Measurements from ENCODE around the gene MYO1D.
"Not testable (repeated sequence)": the region's sequence is repeated elsewhere in the genome, so short reads cannot be mapped to it uniquely, and the experiment has no call there.

The MYO1D gene

GRCh38 chr17:32876417-32877163, at the start of gene MYO1D:
Gene MYO1D, minus strand, starts transcription at chr17:32877124. Its CDS starts 252 bp downstream, at chr17:32876872.
- DNase-seq, result peak; percentile 69

DNA sequence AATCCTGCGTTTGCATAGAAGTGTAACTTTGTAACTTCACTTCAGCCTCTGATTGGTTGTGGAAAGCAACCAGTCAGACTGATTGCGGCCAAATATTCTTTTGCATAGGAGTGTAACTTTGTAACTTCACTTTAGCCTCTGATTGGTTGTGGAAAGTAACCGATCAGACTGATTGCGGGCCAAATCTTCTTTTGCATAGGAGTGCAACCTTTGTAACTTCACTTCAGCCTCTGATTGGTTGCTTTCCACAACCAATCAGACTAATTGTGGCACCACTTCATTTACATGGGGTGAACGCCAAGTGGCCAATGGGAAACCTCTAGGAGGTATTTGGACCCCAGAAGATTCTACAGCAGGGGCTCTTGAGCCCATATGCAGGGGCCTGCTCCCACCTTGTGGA, 49.3 kb upstream of the MYO1D start:
- no peak for DNase-seq

DNA sequence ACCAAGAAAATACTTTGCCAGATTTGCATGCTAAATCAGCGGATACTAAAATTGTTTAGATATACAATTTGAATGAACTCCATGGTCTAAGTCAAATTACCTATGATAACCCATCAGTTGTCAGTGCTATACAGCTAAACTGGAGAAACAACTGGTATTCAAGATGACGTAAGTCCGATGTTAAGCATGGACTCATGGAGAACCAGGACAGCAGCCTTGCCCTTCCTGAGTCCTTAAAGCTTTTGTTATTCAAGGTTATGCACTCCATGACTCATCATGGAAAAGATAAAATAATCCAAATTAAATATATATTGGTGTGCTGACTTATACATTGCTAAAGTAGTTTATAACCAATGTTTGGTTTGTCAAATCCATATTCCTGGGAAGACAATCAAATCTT, 47.0 kb upstream of the MYO1D start:
- not testable (repeated sequence) for DNase-seq

DNA sequence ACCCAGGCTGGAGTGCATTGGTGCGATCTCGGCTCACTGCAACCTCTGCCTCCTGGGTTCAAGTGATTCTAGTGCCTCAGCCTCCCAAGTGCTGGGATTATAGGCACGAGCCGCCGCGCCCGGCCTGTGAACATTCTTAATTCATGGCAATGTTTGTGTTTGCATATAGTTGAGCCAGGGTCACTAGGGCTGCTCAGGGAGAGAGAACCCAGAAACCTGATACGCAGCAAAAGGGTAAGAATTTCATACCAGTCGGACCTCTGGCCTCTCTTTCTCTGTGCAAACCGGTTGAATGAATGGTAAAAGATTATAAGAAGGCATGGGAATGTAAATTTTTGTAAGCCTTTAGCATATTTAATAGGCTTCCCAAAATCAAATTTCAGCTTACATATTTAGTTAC, 44.1 kb upstream of the MYO1D start:
- no peak for DNase-seq

DNA sequence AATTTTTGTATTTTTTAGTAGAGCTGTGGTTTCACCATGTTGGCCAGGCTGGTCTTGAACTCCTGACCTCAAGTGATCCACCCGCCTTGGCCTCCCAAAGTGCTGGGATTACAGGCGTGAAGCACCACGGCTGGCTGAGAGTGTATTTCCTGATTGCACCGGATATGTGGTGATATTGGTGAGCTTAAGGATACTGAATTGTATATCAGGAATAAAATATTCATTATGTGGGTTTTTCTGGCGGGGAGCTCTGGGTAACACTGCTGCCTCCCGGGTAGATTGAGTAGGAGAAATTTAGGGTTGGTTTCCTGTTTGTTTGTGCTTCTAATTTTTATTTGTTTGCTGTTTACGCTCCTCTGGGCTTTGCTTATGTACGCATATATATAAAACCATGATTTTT, 43.4 kb upstream of the MYO1D start:
- no peak for DNase-seq

DNA sequence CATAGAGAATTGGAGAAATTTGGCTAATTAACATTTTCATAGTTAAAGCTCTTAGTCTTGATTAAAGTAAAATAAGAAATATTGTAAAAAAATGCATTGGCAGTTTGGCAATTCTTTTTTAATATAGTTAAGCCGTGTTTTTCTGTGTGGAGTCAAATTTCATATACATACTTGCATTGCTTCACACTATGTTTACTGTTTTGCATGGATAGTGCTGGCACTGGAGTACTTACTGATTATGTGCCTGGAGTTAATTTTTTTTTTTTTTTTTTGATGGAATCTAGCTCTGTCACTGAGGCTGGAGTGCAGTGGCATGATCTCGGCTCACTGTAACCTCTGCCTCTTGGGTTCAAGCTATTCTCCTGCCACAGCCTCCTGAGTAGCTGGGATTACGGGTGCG, 43.0 kb upstream of the MYO1D start:
- not testable (repeated sequence) for DNase-seq

- DNase-seq, result no peak
Measured at GRCh38 chr17:32917842-32918241, 40.9 kb upstream of the MYO1D start.

- no peak for DNase-seq
Measured at GRCh38 chr17:32917081-32917480, 40.2 kb upstream of the MYO1D start.

DNA sequence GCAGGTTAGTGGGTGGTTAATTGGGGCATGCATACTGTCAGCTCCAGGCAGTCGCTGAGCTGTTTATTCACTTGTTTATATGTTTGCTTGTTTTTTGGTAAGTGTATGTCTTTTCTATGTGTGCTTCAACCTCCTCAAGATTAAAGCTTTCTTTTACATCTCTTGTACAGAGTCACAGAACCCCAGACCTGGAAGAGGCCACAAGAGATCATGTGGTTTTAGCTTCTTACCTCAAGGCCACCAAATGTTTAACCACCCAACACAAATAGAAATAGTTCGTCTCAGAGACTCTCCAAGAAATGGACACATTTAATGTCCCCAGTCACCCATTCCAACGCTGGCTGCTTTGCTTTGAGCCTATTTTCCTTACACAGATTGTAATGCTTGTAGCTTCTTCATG, 39.2 kb upstream of the MYO1D start:
- no peak for DNase-seq

GRCh38 chr17:32915245-32915644, 38.3 kb upstream of the MYO1D start:
- no peak for DNase-seq

DNA sequence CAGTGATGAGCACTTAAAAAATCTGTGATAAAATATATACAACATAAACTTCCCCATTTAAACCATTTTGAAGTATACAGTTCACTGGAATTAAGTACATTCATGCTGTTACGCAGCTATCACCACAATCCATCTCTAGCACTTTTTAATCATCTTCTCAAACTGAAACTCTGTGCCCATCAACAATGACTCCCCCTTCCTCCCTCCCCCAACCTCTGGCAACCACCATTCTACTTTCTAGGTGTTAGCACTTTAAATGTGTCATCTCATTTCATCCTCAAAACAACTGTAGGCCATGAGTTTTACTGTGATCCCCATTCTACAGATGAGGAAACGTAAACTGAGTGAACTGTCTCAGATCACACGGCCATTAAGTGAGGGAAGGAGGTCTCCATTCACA, 37.3 kb upstream of the MYO1D start:
- DNase-seq, result no peak

- no peak for DNase-seq
Measured at GRCh38 chr17:32913593-32913992, 36.7 kb upstream of the MYO1D start.

DNA sequence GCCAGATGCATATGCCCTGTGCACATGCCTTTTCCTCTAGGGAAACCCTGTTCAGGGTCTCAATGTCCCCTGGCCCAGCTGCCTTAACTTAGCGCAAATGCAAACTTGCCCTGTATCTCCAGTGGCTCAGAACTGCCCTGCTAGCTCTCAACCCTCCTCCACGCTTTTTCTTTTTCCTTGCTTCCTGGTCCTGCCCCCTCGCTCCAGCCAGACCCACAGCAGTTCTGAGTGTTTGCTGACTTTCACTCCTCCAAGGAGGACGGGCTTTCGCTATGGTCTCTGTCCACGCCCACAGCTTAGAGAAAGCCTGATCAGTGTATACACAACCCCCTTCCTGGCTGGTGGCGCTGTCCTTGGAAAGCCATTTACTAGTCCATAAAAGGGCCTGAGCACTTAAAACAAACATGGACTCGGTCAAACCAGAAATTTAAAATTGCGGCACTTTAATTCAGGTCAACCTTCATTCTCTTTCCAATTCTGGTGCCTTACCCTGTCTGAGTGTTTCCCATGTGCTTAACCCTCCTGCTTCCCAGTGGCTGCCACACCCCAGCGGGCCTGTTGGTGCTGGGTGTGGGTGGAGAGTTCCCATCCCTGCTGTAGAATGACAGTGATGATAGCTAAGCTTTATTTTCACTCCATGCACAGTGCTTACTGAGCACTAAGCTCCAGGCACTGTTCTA, 35.4 kb upstream of the MYO1D start:
- peak; percentile 62 for DNase-seq

GRCh38 chr17:32910769-32911168, 33.8 kb upstream of the MYO1D start:
- DNase-seq, result no peak

DNA sequence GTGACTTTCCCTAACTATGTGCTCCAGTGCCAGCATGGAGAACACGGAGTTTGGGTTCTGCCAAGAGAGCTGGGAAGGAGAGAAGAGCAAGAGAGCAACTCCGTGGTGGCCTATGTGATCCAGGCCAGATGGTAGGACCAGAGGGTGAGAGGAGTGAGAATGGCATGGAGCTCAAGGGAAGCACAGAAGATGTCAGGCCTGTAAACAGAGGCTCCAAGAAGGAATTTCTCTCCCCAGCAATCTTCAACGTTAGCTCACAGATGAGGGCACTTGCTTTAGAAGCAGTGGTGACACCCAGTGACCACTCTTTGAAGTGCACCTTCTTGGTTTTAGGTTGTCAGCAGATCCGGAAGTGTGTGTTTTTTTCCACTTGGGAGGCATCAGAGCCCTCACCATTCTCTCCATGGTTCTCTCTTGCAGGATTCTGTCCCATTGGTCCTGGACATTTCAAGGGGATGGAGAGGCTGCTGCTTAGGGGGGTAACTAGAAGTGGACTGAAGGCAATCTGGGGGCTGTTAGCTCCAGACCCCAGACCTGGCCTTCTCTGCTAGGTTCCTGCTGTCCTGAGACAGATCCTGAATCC, 33.0 kb upstream of the MYO1D start:
- peak; percentile 68 for DNase-seq

DNA sequence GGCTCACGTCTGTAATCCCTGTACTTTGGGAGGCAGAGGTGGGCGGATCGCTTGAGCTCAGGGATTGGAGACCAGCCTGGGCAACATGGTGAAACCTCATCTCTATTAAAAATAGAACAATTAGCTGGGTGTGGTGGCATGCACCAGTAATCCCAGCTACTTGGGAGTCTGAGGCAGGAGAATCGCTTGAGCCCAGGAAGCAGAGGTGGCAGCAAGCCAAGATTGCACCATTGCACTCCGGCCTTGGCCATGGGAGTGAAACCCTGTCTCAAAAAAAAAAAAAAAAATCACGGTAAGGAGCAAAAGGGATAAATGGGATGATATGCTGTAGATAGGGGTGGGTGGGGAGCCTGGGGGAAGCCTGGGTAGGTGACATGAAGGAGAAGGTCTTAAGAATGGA, 30.7 kb upstream of the MYO1D start:
- DNase-seq, result no peak

DNA sequence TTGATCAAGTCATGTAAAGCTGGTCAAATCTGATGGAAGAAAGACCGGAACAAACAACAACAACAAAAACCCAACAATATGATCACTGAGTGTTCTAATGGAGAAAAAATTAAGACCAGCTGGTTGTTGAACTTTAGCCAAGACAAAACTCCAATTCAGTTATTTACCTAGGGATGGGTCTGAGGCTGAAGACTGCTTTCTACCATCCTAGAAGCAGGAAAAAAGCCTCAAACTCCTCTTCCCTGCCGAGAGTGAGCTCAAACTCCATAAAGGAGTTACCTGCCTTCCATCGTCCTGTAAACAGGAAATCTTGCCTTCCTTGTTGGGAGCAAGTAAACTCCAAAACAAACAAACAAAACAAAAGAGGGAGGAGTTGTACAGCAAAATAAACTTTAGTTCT, 28.0 kb upstream of the MYO1D start:
- DNase-seq, result no peak

GRCh38 chr17:32903774-32904673, 27.1 kb upstream of the MYO1D start:
- DNase-seq, result no peak

DNA sequence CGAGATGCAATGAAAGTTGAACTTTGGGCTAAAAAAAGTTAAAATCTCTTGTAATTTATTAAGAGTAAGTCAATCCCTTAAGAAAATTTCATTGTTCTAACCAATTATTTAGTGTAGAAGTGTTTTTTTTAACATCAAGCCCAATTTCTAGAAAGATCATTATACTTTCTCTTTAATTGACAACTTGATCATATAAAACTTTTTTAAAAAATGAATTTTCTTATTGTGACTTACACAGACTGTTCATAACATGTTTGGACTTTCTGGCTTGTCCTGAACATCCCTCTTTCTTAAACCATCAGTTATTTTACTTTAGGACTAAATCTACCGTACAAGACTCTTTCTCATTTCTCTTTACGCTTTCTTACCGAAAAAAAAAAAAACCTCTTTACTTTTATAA, 24.8 kb upstream of the MYO1D start:
- DNase-seq, result no peak

DNA sequence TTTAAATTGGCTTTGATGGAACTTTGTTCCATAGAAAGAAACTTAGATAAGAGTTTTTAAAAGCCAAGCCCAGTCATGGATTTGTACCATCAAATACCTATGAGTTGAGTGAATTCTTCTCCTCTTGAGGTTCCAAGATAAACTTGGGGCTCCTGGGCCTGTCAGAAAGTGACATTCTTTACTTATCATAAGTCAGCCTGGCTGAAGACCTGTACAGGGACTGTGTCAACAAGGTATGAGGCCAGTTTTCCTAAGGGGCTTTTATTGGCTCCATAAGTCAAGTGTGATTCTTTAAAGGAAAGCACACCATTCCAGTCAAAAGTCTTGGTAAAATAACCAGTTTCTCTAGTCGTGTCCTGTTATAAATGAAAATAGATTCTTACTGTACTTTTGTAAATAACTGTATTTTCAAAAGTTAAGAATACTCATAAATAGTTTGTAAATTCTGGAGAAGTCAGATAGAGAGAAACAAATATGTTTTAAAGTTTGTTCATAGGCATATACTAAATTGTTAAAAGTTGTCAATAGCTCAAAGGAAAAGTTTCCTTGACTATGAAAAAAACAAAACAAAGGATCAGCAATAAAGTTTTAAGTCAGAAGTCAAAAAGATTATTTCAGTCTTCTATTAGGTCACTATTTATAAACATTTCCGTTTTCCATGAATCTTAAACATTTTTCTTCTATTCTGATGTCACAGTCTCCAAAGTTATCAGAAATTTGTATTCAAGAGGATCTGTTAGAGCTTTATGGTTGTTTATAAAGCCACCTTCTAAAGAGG, 22.5 kb upstream of the MYO1D start:
- DNase-seq, result no peak

DNA sequence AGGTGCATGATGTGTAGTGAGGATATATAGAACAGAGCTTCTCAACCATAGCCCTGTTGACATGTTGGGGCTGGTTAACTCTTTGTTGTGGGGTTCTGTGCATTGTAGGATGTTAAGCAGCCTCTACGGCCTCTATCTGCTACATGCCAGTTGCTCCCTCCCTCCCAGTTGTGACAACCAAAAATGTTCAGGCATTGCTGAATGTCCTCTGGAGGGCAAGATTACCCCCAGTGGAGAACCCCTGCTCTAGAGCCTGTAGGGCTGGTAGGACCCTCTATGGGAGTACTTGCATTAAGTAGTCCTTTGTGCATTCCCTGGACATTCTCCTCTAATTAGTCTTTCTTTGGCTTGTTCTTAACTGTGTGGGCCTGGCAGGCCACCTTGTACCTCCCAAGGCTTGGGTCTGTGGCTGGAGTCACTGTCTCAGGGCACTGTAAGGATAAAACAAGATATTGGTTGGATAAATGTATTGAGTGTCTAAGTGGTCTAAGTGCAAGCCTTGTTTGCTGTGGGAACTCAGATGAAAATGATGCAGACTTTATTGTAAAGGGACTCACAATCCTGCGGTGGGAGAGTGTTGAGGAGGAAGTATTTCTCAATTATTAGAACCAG, 19.8 kb upstream of the MYO1D start:
- DNase-seq, result no peak

DNA sequence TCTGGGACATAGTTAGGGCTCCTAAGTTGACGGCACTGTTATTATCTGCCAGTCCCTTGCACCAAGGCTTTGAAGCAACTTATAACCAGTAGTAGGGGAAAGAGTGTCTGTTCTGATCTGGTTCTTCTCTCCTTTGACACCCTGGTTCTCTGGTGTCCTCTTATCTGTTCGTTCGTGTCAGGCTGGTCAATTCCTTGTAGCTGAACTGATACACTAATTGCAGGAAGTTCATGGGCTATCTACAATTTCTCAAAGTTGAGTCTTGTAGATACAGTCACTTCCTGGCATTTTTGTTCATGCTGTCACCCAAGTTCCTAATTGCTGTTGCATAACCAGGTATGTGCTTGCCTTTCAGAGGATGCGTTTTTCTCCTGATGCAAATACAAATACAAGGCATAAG, 17.3 kb upstream of the MYO1D start:
- DNase-seq, result no peak

Measured in right forelimb (tissue), 1 donor.